Measurements from ENCODE around the gene PHF21A. TPM values are rescaled to one million over a fixed set of nuclear protein-coding genes. Genes with fewer than 3 reads are reported as not detected.
"Not testable (repeated sequence)": the region's sequence is repeated elsewhere in the genome, so short reads cannot be mapped to it uniquely, and the experiment has no call there.

The PHF21A gene
- total and polyA plus RNA-seq, 2 experiments from 2014 or later, result 42.1 to 55.6 TPM

GRCh38 chr11:46120346-46121300, 631 bp downstream of the PHF21A start:
- Histone ChIP-seq H3K36me3 (no peaks in the 10 kb centered on the region), H3K27ac (peak overlapping the region; percentile 89), H3K27me3 (no peaks in the 10 kb centered on the region), H3K4me1 (ENCODE audit: low read depth) (peaks cover 34% of the 10 kb centered on the region), H3K4me3 (peak overlapping the region; percentile 92), H3K9me3 (ENCODE audit: low read depth) (no peaks in the 10 kb centered on the region)
- DNase-seq (ENCODE audit: low read depth in 1 of 2, low spot score in 1 of 2), result peak; percentile 70 to 86
- TF ChIP-seq CTCF (IDR thresholded peaks at IDR 0.05; ENCODE audit: low read depth, low read length), result no peak

GRCh38 chr11:46119352-46120216, 1.7 kb downstream of the PHF21A start:
- DNase-seq (ENCODE audit: low read depth in 1 of 2, low spot score in 1 of 2), result peak; percentile 74 to 82
- TF ChIP-seq CTCF (IDR thresholded peaks at IDR 0.05; ENCODE audit: low read depth, low read length), result no peak
- no peaks in the 10 kb centered on the region for H3K9me3 ChIP-seq (ENCODE audit: low read depth)
- peak overlapping the region; percentile 92 for H3K4me3 ChIP-seq
- H3K27ac ChIP-seq, result peak overlapping the region; percentile 89
- H3K36me3 ChIP-seq, result no peaks in the 10 kb centered on the region
- peaks cover 45% of the 10 kb centered on the region for H3K4me1 ChIP-seq (ENCODE audit: low read depth)
- H3K27me3 ChIP-seq, result no peaks in the 10 kb centered on the region

- peak overlapping the region; percentile 92 for H3K4me3 ChIP-seq
- no peak for DNase-seq (ENCODE audit: low read depth in 1 of 2, low spot score in 1 of 2)
- no peaks in the 10 kb centered on the region for H3K36me3 ChIP-seq
- peaks cover 52% of the 10 kb centered on the region for H3K4me1 ChIP-seq (ENCODE audit: low read depth)
- H3K9me3 ChIP-seq (ENCODE audit: low read depth), result no peaks in the 10 kb centered on the region
- H3K27me3 ChIP-seq, result no peaks in the 10 kb centered on the region
- H3K27ac ChIP-seq, result peak overlapping the region; percentile 89
- no peak for TF ChIP-seq CTCF (IDR thresholded peaks at IDR 0.05; ENCODE audit: low read depth, low read length)
Measured at GRCh38 chr11:46118702-46119351, 2.4 kb downstream of the PHF21A start.

GRCh38 chr11:46117842-46118241, 3.4 kb downstream of the PHF21A start:
- Histone ChIP-seq H3K27ac (peak overlapping the region; percentile 89), H3K4me3 (peak overlapping the region; percentile 92), H3K9me3 (ENCODE audit: low read depth) (no peaks in the 10 kb centered on the region), H3K4me1 (ENCODE audit: low read depth) (peaks cover 57% of the 10 kb centered on the region), H3K36me3 (no peaks in the 10 kb centered on the region), H3K27me3 (no peaks in the 10 kb centered on the region)
- peak; percentile 31 for TF ChIP-seq CTCF (IDR thresholded peaks at IDR 0.05; ENCODE audit: low read depth, low read length)
- no peak for DNase-seq (ENCODE audit: low read depth in 1 of 2, low spot score in 1 of 2)

- peak overlapping the region; percentile 92 for H3K4me3 ChIP-seq
- H3K9me3 ChIP-seq (ENCODE audit: low read depth); H3K27me3 ChIP-seq; H3K36me3 ChIP-seq; H3K27ac ChIP-seq; DNase-seq (ENCODE audit: low read depth in 1 of 2, low spot score in 1 of 2): not testable (repeated sequence)
- peaks cover 56% of the 10 kb centered on the region for H3K4me1 ChIP-seq (ENCODE audit: low read depth)
Measured at GRCh38 chr11:46116712-46117037, 4.6 kb downstream of the PHF21A start.

Measured in cardiac muscle cell (in vitro differentiated cells and primary cell).